Activated T-helper 1 cell treated with anti-CD3 and anti-CD28 coated beads, Interleukin-2, amount 50 U/mL, for 16 hours (primary cell): ENCODE measurements around the gene HPS1.

Experiments used
- DNase-seq, 2 donors: peaks; one replicate each; pipeline ENCODE4 v3.0.0-alpha.2; 2020; ENCODE audit warnings: low read depth in 1 of 2, low spot score in 1 of 2

Gene HPS1

GRCh38 chr10:98465866-98466265, 19.1 kb upstream of the HPS1 start:
- no peak for DNase-seq

GRCh38 chr10:98463976-98464754, 17.4 kb upstream of the HPS1 start:
- no peak for DNase-seq

GRCh38 chr10:98463016-98463415, 16.3 kb upstream of the HPS1 start:
- no peak for DNase-seq

GRCh38 chr10:98461500-98461842, 14.7 kb upstream of the HPS1 start:
- DNase-seq = no peak

- DNase-seq = no peak
Measured at GRCh38 chr10:98460837-98461499, 14.2 kb upstream of the HPS1 start.

- DNase-seq = no peak
Measured at GRCh38 chr10:98458809-98459784, 12.4 kb upstream of the HPS1 start.

GRCh38 chr10:98457721-98458120, 11.0 kb upstream of the HPS1 start:
- DNase-seq = no peak

- no peak for DNase-seq
Measured at GRCh38 chr10:98456686-98457482, 10.1 kb upstream of the HPS1 start.

- no peak for DNase-seq
Measured at GRCh38 chr10:98456043-98456570, 9.4 kb upstream of the HPS1 start.

GRCh38 chr10:98453729-98454128, 7.0 kb upstream of the HPS1 start:
- DNase-seq = no peak

- DNase-seq = no peak
Measured at GRCh38 chr10:98450618-98451017, 3.9 kb upstream of the HPS1 start.

- no peak for DNase-seq
Measured at GRCh38 chr10:98449287-98449686, 2.6 kb upstream of the HPS1 start.

- DNase-seq = no peak
Measured at GRCh38 chr10:98446151-98446660, 529 bp downstream of the HPS1 start.

- no peak for DNase-seq
Measured at GRCh38 chr10:98445200-98445812, 1.4 kb downstream of the HPS1 start.

- DNase-seq = no peak
Measured at GRCh38 chr10:98444314-98445006, 2.3 kb downstream of the HPS1 start.

GRCh38 chr10:98438715-98439114, 8.0 kb downstream of the HPS1 start:
- no peak for DNase-seq

GRCh38 chr10:98436704-98437103, 10.0 kb downstream of the HPS1 start:
- DNase-seq = no peak

GRCh38 chr10:98435178-98435577, 11.6 kb downstream of the HPS1 start:
- DNase-seq = no peak
